NCI-H524 (cell line): ENCODE measurements around the gene SPRY1.

Source experiments
- DNase-seq, 2 experiments: peaks; one replicate each; lab custom pipeline; 2025; lab: John Stamatoyannopoulos, UW

SPRY1 gene

DNA sequence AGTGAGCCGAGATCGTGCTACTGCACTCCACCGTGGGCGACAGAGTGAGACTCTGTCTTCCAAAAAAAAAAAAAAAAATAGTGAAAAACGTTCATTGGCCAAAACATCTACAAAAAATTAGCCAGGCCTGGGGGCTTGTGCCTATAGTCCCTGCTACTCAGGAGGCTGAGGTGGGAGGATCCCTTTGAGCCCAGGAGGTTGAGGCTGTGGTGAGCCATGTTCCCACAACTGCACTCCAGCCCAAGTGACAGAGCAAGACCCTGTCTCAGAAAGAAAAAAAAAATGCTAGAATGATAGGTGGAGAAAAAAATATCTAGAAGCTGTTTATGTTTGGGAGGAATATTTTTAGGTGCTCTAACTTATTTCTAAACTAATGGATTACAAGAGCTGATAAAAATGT lies 14.9 kb downstream of the SPRY1 start:
- DNase-seq = no peak

DNA sequence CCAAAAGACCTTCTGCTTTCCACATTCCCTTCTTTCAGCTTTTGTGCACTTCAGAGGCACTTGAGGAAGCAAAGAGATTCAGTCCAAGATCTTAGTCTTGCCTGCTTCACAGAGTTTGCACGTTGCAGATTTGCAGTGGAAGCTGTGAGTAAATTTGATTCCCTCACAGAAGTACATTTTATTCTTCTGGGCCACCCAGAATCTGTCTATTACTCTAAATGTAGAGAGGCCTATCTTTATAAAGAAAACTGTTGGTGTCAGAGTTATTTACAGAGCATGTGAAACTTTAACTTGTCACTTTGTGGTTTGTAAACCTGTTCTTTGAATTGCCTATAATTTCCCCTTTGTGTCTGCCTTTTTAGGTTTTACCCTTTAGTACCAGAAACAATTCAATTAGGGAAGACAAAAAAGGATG lies 15.5 kb downstream of the SPRY1 start:
- DNase-seq = peak in 1 of 2 experiments; percentile 6

DNA sequence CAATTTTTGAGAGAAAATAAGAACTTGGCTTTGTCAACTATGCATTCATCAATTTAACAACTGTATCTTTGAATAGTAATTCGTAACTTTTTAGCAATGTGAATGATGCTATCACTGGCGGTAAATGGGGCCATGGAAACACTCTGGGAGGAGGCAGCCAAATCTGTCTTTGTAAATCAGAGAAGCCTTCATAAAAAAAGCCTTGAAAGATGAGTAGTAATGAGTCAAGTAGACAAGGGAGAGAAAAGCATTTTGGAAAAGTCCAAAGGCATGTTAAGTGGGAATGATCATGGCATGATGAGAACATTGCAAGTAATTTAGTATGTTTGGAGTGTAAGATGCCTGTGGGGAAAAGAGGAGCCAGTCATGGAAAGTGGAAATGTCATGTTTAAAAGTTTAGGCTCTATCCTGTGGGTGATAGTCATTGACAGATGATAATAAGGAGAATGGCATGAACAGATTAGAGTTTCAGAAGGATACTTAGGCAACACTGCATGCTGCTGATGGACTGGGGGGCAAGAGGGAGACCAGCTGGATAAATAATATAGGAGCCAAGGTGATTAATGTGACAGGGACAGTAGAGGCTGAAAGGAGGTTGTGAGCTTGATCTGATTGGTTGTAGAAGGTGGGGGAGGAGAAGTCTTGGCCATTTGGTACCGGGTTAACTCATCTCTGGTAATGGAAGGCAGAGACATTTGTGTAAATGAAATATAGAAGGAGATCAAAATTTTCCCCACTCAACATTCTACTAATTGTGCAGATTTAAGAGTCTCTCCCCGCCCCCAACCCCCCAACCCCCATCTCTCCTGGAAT lies 16.3 kb downstream of the SPRY1 start:
- peak in 1 of 2 experiments; percentile 5 for DNase-seq

DNA sequence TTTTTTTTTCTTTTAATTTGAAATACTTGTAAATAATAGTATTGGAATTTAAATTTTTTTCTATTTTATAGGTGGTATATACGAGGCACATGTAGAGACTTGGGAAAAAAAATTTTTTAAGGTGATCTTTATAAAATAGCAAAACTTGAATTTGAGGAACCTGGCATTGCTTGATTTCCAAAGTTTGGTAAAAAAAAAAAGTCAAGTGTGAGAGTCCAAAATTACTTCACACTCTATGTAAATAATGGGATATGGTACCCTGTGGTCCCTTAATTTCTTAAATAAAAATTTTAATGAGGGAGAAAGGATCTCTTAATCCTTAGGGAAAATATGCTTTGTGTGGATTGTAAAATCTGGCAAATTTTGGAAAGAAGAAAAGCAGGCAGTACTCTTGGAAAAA lies 19.0 kb downstream of the SPRY1 start:
- DNase-seq = no peak

DNA sequence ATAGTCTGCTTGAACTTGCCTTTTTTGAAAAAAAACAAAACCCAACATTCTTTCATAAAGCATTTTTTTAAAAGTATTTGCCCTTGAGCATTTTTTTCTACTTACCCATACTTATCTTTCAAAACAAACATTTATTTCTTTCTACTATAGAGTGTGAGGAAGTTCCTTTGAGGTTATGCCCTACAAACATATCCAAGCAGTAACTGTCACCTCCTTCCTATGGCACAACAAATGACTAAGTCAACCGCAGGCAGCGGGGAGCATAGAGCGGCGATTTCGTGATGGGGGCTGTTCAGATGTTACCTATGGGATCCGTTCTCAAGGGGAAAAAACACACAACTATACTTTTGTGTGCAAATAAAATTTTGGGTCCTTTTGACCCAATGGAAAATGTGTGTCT lies 19.4 kb downstream of the SPRY1 start:
- no peak for DNase-seq

DNA sequence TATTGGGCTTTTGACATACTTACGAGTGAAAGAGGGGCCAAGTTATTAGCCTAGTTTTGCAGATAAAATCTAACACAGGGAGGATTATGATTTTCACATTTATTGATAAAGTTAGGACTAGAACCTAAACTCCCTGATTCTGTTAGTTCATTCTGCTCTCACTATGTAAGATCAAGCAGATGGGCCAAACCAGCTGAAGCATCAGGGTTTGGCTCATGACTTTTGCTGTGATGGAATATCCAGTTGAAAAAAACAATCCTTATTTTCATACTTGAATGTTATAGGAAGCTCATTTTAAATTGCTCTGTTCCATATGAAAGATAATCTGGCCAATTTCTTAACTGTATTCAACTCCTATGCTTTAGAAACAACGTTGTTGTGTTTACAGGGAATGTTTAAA lies 21.2 kb downstream of the SPRY1 start:
- DNase-seq = no peak

DNA sequence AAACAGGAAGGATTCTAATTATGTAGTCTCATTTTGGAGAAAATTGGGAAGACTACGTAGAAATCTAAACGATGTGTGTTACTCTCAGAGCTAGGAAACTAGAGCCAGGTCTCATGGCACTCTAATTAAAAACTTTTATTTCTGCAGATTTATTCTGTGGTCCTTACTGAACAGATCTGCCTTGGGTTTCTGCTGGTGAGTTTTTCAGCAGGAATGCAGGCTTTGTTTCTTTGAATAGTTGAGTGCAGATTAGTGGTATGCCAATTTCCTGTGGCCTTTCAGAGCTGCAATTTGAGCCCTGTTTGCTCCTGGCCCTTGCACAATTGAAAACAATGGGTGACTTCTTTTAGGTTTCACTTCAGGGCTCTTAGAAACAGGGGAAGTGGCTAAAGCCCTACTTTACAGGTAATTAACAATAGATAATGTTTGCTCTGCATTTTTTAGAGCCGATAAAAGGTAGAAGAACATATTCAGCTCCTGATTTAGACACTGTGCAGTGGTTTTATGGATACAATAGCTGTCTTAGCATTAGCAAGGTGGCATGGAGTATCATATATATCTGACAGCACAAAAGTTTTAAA lies 21.8 kb downstream of the SPRY1 start:
- DNase-seq = peak in 1 of 2 experiments; percentile 31

DNA sequence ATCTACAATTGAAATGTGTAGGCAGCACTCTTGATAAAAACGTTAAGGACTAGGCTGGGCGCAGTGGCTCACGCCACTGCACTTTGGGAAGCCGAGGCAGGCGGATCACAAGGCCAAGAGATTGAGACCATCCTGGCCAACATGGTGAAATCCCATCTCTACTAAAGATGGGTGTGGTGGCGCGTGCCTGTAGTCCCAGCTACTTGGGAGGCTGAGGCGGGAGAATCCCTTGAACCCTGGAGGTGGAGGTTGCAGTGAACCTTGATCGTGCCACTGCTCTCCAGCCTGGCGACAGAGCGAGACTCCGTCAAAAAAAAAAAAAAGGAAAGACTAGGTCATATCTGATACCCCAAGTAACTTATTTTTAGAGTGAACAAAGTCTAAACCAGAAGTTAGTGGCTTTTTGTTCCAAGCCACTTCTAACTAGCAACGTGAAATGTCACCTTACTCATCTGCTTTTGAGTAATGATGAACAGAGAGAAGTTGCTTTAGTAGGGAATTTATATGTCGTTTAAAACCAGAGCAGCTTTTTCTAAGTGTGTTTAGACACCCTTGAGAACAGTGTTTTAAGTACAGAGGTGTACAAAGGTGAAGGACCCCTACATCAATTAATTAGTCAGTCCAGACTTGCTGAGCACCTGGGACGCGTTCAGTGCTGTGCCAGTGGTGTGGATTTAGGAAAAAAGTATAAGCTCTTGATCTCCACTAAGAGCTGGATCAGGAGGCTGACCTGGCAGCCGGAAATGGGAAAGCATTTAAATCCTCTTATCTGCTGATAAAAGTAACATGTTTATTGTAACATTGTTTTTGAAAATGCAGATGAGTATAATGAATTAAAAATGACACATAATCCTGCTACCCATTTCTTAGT lies 23.5 kb downstream of the SPRY1 start:
- peak in 1 of 2 experiments; percentile 44 for DNase-seq

DNA sequence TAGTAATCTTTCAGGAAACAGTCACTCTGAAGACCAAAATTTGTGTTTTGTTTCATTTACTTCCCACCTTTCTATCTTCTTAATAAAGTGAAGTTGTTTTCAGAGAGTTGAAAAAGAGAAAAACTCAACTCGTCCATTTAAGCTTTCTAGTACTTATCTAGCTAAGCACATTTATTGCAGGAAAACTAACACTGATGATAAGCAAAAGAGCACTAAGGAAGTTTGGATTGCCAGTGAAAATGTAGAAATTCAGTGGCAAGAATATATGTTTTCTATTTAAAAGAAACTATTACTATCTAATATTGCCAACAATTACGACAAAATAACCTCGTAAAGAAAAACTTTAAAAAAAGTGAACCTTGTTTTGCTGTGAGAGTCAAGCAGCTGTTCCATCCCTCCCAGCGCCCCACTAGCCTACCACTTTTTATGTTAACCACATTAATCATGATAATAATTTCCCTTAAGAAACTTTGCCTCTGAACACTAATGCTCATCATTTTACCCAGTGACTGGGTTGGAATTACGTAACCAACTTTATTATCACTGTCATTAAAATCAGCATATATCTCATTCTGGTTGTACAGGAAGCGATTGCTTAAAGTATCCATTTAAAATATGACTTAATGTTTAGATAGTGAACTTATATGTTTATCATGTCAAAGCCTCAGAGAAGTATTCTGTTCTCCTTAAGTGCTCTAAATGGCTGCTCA lies 24.8 kb downstream of the SPRY1 start:
- DNase-seq = no peak

DNA sequence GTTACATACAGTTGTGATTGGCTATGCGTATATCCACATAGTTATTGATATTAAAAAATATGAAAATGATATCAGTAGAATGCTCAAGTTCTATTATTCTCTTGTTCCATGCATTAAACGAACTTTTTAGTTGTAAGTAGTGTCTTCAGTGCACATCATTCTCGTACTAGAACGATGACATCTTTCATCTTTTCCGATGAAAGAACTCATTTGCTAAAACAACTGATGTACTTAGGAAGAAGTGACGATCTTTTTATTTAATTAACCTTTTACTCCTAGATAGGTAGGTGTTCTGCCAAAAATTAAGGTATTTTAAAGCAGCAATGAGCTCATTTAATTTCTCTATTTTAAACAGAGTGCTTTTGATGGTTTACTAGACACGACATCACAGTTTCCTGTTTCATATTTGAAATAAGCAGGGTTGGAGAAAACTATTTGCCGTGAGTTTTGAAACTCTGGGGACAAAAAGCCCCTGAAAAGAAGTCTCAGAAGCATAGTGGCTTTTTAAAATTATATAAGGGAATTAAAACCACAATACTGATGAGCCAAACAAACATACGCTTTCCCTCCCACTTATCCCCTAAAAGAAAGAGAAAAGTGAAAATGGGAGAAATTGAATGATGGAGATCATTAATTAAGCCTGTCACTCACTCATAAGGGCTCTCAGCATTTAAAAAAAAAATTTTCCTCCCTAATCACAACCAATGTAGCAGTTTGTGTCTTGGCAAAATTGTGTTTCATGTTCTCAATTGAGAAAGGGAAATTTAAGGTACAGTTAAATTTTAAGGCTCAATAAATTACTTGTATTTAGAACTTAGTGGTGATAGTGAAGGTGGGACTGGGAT lies 25.6 kb downstream of the SPRY1 start:
- no peak for DNase-seq

DNA sequence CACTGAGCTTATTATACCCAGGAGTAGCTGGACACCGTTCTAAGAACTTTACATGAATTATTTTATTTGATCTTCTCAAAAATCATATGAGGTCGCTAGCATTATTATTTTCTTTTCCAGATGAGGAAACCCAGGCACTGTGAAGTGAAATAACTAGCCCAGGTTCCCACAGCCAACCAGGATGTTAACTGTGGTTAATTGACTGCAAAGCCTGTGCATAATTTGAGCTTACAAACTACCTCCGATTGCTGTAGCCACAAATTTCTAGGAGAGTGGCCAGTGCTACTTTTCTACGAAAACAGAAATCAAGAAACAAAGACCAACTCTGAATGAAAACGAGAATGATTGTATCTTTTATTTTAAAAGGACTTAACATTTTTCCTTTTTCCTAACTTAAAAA lies 27.2 kb downstream of the SPRY1 start:
- no peak for DNase-seq

DNA sequence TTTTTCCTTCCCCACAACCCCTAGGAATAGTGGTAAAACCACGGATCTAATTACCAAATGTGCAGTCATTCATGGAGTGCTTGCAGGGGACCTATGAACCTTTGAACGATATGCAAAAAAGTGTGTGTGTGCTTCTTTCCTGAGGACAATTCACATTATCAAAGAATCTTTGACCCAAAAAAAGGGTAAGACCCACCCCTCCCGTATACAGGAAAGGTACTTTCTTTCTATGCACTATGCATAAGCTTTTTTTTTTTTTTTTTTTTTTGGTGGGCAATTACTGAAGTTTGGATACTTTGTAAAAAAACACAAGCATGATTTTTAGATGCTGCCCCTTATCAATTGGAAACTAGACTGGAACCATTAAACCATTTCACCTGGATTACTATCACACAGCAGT lies 31.4 kb downstream of the SPRY1 start:
- DNase-seq = no peak

DNA sequence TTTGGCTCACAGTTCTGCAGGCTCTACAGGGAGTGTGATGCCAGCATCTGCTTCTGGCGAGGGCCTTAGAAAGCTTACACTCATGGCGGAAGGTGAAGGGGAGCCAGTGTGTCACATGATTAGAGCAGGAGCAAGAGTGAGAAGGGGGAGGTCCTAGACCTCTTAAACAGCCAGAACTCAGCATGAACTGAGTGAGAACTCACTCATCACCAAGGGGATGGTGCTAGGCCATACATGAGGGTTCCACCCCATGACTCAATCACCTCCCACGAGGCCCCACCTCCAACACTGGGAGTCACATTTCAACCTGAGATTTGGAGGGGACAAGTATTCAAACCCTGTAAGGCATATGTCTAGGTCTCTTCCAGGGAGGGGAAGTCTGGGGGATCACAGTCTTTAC lies 33.4 kb downstream of the SPRY1 start:
- DNase-seq = no peak

DNA sequence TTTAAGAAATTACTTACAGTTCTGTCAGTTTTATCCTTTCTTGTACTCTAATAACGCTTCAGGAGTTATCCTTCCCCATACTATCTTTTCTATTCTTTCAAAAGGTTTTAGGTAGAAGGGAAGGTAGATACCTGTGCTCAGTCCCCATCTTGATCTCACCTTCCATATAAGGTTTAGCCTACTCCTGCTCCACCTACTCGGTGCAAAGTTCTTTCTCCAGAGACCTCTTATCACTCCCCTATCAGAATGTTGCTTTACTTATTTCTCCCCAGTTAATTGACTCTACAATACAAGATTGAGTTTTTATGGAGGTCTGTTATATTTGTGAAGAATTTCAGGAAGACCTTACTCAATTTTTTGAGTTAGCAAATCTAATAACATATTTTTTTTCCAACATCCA lies 33.9 kb downstream of the SPRY1 start:
- no peak for DNase-seq

DNA sequence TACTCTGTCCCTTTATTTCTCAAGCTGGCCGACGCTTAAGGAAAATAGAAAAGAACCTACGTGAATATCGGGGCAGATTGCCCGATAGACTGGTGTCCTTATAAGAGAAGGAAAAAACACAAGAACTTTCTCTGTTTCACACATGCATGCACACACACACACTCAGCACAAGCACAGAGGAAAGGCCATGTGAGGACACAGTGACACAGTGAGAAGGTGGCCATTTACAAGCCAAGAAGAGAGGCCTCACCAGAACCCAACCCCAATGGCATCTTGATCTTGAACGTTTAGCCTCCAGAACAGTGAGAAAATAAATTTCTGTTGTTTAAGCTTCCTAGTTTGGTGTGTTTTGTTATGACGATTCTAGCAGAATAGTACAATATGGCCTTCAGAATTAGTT lies 37.0 kb downstream of the SPRY1 start:
- DNase-seq = no peak

DNA sequence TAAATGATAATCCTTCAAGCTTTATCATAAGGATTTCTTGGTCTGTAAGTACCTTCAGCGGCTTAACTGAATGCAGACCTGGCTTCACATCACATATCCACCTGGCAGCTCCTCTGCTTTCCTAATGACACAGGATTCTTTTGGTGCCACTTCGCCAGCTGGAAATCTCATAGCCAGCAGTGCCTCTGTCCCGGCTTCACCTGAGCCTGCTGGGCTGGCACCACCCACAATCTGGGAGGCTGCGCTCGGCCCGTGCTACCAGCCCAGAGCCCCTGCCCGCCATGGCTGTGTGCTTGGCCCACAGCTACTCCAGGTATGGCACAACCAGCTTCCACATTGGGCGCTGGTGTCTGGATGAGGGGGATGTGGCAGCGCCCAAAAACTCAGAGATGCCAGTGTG lies 37.4 kb downstream of the SPRY1 start:
- no peak for DNase-seq

DNA sequence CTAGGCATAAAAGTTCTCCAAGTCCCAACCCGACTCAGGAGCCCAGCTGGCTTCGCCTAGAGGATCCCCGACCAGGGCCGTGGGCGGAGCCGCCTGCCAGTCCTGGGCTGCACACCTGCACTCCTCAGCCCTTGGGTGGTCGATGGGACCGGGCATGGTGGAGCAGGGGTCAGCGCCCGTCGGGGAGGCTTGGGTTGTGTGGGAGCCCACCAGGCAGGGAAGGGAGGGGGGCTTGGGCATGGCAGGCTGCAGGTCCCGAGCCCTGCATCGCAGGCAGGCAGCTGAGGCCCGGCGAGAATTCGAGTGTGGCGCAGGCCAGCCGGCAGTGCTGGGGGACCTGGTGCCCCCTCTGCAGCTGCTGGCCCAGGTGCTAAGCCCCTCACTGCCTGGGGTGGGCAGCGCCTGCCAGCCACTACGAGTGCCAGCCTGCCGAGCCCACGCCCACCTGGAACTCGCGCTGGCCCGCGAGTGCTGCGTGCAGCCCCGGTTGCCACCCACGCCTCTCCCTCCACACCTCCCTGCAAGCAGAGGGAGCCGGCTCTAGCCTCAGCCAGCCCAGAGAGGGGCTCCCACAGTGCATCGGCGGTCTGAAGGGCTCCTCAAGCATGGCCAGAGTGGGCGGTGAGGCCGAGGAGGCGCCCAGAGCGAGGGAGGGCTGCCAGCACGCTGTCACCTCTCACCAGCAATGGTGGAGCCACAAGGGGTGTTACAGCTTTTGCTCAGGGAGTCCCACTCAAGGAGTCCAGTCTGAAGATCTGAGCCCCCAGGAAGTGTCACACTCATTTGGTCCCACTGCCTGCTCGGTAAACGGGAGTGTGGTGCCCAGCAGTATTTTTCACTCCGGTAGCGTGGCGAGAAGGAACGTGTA lies 38.9 kb downstream of the SPRY1 start:
- no peak for DNase-seq

DNA sequence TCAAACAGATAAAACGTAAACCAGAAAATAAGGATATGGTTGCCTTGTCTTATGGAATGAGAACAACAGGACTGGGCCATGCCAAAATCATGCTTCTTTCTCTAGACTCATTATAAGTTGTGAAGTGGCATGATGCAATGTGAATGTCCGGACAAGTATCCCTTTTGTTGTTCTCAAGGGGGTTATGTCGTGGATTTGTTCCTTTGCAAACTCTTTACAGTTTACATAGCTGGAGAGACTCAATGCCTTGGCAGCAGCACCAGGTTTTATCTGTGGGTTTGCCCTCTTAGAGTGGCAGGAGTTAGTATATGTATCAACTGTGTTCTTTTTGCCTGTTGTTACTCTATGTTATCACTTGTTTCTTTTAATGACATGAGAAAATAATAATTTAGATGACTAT lies 41.4 kb downstream of the SPRY1 start:
- no peak for DNase-seq

DNA sequence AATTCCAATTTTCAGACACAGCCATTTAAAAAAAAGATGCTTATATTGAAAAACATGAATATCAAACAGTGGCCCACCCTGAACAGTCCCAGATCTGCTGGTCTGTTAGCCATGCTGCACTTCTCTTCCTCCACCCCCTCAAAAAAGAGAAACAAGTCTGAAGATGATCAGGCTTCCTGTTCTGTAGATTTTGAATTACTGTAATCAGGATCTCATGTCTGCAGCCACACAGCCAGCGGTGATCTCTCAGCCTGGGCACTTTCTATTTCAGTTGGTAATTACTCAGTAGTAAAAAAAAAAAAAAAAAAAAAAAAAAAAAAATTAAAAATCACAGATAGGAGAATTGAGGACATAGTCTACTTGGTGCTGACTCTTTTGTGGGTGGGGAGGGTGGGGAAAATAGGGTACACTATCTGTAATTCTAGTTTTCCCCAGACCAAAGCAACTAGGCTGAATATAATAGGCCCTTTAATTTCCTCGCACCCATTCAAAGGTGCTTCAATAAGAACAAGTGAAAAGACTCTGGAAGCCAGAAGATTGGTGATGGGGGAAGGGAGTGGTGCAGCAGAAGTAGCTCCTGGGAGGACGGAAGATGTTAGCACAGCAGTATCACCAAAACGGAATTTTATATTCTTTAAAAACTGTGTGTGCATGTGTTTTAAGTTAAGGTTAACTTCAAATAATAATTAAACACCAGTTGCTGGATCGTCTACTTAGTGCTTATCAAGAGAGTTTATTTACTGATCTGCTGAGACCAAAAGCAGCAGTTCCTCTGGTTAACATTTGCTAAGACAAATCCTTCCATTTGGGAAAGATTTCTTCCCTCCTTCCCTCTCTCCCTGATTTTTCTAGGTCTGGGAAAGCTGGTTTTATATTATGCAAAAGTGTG lies 47.0 kb downstream of the SPRY1 start:
- peak in 1 of 2 experiments; percentile 3 for DNase-seq
